Activated naive CD4-positive, alpha-beta T cell treated with anti-CD3 and anti-CD28 coated beads for 36 hours (primary cell): ENCODE results near the gene PRR5L. TPM values are rescaled to one million over a fixed set of nuclear protein-coding genes. Genes with fewer than 3 reads are reported as not detected.
"Not testable (repeated sequence)": the region's sequence is repeated elsewhere in the genome, so short reads cannot be mapped to it uniquely, and the experiment has no call there.

ENCODE experiments used
- CTCF ChIA-PET: fragments of 350-600 bp; sonication (Branson Sonifier 250); formaldehyde crosslinking; loops from one replicate; lab custom pipeline; 2021; ENCODE audit warnings: antibody characterized with exemption; lab: Charles Lee
- DNase-seq: peaks from one replicate; pipeline ENCODE4 v3.0.0-alpha.2; 2020
- H3K27ac Mint-ChIP-seq: one replicate; pipeline ENCODE4 v1.8.0; 2021; ENCODE audit warnings: mild to moderate bottlenecking, mixed read lengths
- H3K27me3 Mint-ChIP-seq: one replicate; pipeline ENCODE4 v1.8.0; 2021; ENCODE audit warnings: low read depth, mixed read lengths
- H3K36me3 Mint-ChIP-seq: one replicate; pipeline ENCODE4 v1.8.0; 2021; ENCODE audit warnings: low read depth, mixed read lengths
- H3K4me1 Mint-ChIP-seq: one replicate; pipeline ENCODE4 v1.8.0; 2021; ENCODE audit warnings: low read depth, mixed read lengths
- H3K4me3 Mint-ChIP-seq: one replicate; pipeline ENCODE4 v1.8.0; 2021; ENCODE audit warnings: mild to moderate bottlenecking, moderate library complexity, mixed read lengths
- H3K9me3 Mint-ChIP-seq: one replicate; pipeline ENCODE4 v1.8.0; 2021; ENCODE audit warnings: mixed read lengths
- intact Hi-C: fragments of 100-400 bp; cut with micrococcal nuclease; formaldehyde crosslinking; loops from one replicate; pipeline ENCODE4 v1.15.1; 2023
- total RNA-seq, 2 experiments: library from RNA; stranded (reverse); gene quantifications; one replicate each; pipeline ENCODE4 v1.2.3, GENCODE V29; 2021

PRR5L gene
- total RNA-seq, 2 experiments from 2014 or later, result 11.2 to 13.1 TPM

GRCh38 chr11:36311926-36312595, 16.0 kb downstream of the PRR5L start:
- no peak for DNase-seq
- intact Hi-C loops, result loop anchor here (2.0 kb wide), 1 partner anchor 31 kb away; no protein-coding TSS in a partner anchor
- Mint-ChIP-seq H3K36me3 (no peaks in the 10 kb centered on the region), H3K27me3 (peaks cover 32% of the 10 kb centered on the region), H3K9me3 (no peaks in the 10 kb centered on the region), H3K4me3 (no peak overlapping the region), H3K4me1 (peaks cover 11% of the 10 kb centered on the region), H3K27ac (no peak overlapping the region)
- CTCF ChIA-PET, result no interaction called here

DNA sequence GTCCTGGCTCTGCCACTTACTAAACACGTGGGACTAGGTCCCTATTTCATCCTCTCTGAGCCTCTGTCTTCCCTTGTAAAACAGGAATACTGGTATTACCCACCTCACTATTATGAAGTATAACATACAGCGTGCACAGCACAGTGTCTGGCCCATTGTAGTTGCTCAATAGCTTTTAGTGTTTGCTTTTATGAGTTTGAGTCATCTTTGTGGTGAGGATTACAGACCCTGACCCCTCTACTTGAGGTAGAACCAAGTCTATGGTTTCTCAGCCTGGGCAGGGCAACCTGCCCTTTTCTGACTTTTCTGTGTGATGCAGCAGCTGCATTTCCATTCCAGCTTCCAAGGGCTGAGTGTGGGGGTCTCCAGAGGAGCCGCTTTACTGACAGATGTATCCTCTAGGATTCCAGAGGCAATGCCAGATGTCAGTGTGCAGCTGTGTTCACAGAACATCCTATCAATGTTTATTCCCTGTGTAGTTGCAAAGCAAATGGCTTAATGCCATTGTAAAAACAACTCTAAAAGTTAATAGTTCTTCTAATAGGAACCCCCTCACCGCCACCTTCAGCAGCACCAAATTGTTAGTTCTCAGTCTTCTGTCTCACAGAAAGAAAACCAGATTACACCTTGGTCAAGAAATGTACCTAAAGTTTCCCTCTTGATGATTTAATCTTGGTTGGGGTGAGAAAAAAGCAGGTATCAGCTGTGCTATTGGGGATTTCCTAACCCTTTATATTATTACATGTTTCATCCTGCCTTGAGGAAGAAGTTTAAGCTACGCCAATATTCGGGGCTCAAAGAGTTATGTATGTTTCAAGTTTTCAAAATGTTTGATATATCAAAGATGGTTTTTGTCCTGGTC, 16.8 kb downstream of the PRR5L start:
- Mint-ChIP-seq H3K9me3 (no peaks in the 10 kb centered on the region), H3K4me1 (peaks cover 11% of the 10 kb centered on the region), H3K36me3 (no peaks in the 10 kb centered on the region), H3K27me3 (peaks cover 27% of the 10 kb centered on the region), H3K4me3 (no peak overlapping the region), H3K27ac (no peak overlapping the region)
- CTCF ChIA-PET, result interaction anchor here (0.6 kb wide), 1 partner anchor 254 kb away, joined by 3 read pairs; no protein-coding TSS in a partner anchor
- DNase-seq, result no peak
- intact Hi-C loops, result loop anchor here (1.0 to 2.0 kb wide), 3 partner anchors 30 to 108 kb away; no protein-coding TSS in a partner anchor

GRCh38 chr11:36313750-36314433, 17.8 kb downstream of the PRR5L start:
- intact Hi-C loops, result loop anchor here (1.0 to 2.0 kb wide), 3 partner anchors 29 to 107 kb away; no protein-coding TSS in a partner anchor
- CTCF ChIA-PET, result interaction anchor here (1.1 kb wide), 1 partner anchor 39 kb away, joined by 3 read pairs; no protein-coding TSS in a partner anchor
- H3K4me1 Mint-ChIP-seq, result peaks cover 11% of the 10 kb centered on the region
- H3K36me3 Mint-ChIP-seq, result no peaks in the 10 kb centered on the region
- H3K9me3 Mint-ChIP-seq, result no peaks in the 10 kb centered on the region
- H3K27me3 Mint-ChIP-seq, result peaks cover 26% of the 10 kb centered on the region
- H3K4me3 Mint-ChIP-seq, result no peak overlapping the region
- no peak overlapping the region for H3K27ac Mint-ChIP-seq
- no peak for DNase-seq

DNA sequence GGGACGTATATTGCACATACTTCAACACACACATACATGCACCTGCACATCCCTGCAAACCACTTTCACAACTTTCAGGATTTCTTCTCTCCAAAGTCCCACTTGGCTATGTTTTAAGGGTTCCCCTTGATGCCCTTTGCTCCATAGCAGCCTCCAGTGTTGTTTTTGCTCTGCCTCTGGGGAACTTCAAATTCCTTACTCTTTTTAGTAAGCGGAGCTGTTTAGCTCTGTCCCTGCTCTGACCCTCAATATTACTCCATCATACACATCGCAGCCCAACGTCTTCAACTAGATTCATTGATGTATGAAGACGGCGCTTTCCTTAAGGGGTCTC, 18.3 kb downstream of the PRR5L start:
- Mint-ChIP-seq H3K27me3 (peaks cover 29% of the 10 kb centered on the region), H3K27ac (no peak overlapping the region), H3K36me3 (no peaks in the 10 kb centered on the region), H3K4me1 (peaks cover 11% of the 10 kb centered on the region), H3K4me3 (no peak overlapping the region), H3K9me3 (no peaks in the 10 kb centered on the region)
- no peak for DNase-seq
- intact Hi-C loops, result no loop called here
- CTCF ChIA-PET, result interaction anchor here (1.1 kb wide), 1 partner anchor 39 kb away, joined by 3 read pairs; no protein-coding TSS in a partner anchor

GRCh38 chr11:36316049-36316448, 20.0 kb downstream of the PRR5L start:
- Mint-ChIP-seq H3K27ac (no peak overlapping the region), H3K36me3 (no peaks in the 10 kb centered on the region), H3K9me3 (no peaks in the 10 kb centered on the region), H3K27me3 (peaks cover 26% of the 10 kb centered on the region), H3K4me1 (peaks cover 11% of the 10 kb centered on the region), H3K4me3 (no peak overlapping the region)
- CTCF ChIA-PET, result no interaction called here
- no peak for DNase-seq
- intact Hi-C loops, result no loop called here

DNA sequence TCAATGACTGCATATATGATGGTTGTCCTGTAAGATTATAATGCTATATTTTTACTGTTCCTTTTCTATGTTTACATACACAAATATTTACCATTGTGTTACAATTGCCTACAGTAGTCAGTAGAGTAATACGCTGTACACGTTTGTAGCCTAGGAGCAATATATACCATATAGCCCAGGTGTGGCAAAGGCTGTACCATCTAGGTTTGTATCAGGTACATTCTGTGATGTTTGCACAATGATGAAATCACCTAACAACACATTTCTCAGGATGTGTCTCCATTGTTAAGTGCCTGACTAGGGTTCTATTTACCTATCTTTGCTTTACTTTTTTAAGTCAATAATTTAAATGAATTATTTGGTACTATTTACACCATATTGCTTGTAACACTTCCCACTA, 21.9 kb downstream of the PRR5L start:
- no peak for DNase-seq
- Mint-ChIP-seq H3K4me1 (peaks cover 7% of the 10 kb centered on the region), H3K4me3 (no peak overlapping the region), H3K9me3 (no peaks in the 10 kb centered on the region), H3K27ac (no peak overlapping the region), H3K27me3 (peaks cover 21% of the 10 kb centered on the region), H3K36me3 (no peaks in the 10 kb centered on the region)
- CTCF ChIA-PET, result interaction anchor here (1.0 to 1.8 kb wide), 3 partner anchors 25 to 175 kb away, joined by 3 to 5 read pairs (median 4); no protein-coding TSS in a partner anchor
- intact Hi-C loops, result no loop called here

- CTCF ChIA-PET, intact Hi-C loops, H3K27ac Mint-ChIP-seq, DNase-seq, H3K9me3 Mint-ChIP-seq, H3K36me3 Mint-ChIP-seq, H3K27me3 Mint-ChIP-seq, H3K4me3 Mint-ChIP-seq: not testable (repeated sequence)
- H3K4me1 Mint-ChIP-seq, result peaks cover 11% of the 10 kb centered on the region
These were observed 28.9 kb downstream of the PRR5L start for GRCh38 chr11:36324956-36325355.

DNA sequence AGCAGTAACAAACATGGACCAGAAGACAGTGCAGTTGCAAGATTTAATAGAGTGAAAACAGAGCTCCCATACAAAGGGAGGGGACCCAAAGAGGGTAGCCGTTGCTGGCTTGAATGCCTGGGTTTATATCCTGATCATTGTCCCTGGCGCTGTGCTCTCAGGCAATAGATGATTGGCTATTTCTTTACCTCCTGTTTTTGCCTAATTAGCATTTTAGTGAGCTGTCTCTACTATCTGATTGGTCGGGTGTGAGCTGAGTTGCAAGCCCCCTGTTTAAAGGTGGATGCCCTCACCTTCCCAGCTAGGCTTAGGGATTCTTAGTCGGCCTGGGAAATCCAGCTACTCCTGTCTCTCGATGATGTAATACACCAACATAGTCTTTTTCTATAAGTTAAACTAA, 29.3 kb downstream of the PRR5L start:
- H3K27ac Mint-ChIP-seq, H3K36me3 Mint-ChIP-seq, CTCF ChIA-PET, H3K4me3 Mint-ChIP-seq, H3K27me3 Mint-ChIP-seq, DNase-seq, intact Hi-C loops, H3K9me3 Mint-ChIP-seq: not testable (repeated sequence)
- H3K4me1 Mint-ChIP-seq, result peaks cover 11% of the 10 kb centered on the region

GRCh38 chr11:36326524-36327419, 30.7 kb downstream of the PRR5L start:
- DNase-seq, result no peak
- Mint-ChIP-seq H3K36me3 (no peaks in the 10 kb centered on the region), H3K27ac (no peak overlapping the region), H3K27me3 (peaks cover 10% of the 10 kb centered on the region), H3K4me1 (peaks cover 11% of the 10 kb centered on the region), H3K4me3 (no peak overlapping the region), H3K9me3 (no peaks in the 10 kb centered on the region)
- CTCF ChIA-PET, result no interaction called here
- intact Hi-C loops, result no loop called here

- Mint-ChIP-seq H3K4me1 (peaks cover 17% of the 10 kb centered on the region), H3K9me3 (no peaks in the 10 kb centered on the region), H3K27ac (no peak overlapping the region), H3K27me3 (peaks cover 12% of the 10 kb centered on the region), H3K36me3 (no peaks in the 10 kb centered on the region), H3K4me3 (no peak overlapping the region)
- CTCF ChIA-PET, result no interaction called here
- DNase-seq, result no peak
- intact Hi-C loops, result no loop called here
These were observed 33.0 kb downstream of the PRR5L start for GRCh38 chr11:36328966-36329673.

DNA sequence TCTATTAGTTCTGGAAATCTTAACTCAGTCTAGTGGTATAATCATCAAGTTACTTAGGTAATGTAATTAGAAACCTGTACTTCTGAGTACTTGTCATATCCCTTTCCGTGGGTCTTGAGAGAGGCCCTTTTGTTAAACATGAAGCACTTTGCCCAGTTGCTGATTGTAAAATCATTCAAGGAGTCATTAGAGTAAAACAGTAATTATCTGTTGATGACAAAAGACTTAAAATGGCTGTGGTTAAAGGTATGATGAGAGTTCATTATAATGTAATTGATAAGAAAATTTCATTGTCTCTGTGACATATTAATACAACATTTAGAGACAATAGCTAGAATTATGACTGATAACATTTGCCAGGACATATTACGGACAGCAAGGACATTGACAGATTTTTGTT, 34.3 kb downstream of the PRR5L start:
- H3K9me3 Mint-ChIP-seq, result no peaks in the 10 kb centered on the region
- CTCF ChIA-PET, result no interaction called here
- no peak for DNase-seq
- intact Hi-C loops, result no loop called here
- H3K4me1 Mint-ChIP-seq, result peaks cover 17% of the 10 kb centered on the region
- no peaks in the 10 kb centered on the region for H3K36me3 Mint-ChIP-seq
- H3K27ac Mint-ChIP-seq, result no peak overlapping the region
- no peak overlapping the region for H3K4me3 Mint-ChIP-seq
- peaks cover 15% of the 10 kb centered on the region for H3K27me3 Mint-ChIP-seq
